ENCODE data around the gene C14orf39.

DNA sequence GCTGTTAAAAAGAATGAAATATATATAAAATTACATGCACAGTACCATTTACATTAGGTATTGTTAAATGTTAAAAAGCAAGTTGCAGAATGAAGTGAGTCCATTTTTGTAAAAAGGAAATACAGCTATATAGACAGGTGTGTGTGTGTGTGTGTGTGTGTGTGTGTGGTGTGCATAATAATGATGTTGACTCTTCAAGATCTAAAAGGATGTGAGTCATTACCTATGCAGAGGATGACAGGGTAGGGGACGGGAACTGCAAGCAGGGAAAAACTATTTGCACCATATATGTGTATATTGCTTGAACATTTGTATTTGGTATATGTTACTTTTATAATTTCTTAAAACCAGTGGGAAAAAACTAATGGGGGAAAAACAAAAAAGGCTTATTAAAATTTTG lies 3.1 kb downstream of the C14orf39 start:
- TF ChIP-seq, protein P1, sequence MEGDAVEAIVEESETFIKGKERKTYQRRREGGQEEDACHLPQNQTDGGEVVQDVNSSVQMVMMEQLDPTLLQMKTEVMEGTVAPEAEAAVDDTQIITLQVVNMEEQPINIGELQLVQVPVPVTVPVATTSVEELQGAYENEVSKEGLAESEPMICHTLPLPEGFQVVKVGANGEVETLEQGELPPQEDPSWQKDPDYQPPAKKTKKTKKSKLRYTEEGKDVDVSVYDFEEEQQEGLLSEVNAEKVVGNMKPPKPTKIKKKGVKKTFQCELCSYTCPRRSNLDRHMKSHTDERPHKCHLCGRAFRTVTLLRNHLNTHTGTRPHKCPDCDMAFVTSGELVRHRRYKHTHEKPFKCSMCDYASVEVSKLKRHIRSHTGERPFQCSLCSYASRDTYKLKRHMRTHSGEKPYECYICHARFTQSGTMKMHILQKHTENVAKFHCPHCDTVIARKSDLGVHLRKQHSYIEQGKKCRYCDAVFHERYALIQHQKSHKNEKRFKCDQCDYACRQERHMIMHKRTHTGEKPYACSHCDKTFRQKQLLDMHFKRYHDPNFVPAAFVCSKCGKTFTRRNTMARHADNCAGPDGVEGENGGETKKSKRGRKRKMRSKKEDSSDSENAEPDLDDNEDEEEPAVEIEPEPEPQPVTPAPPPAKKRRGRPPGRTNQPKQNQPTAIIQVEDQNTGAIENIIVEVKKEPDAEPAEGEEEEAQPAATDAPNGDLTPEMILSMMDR (IDR thresholded peaks at IDR 0.05), result no peak
- TF ChIP-seq POLR2A (IDR thresholded peaks at IDR 0.05), result no peak

Measured in uterus (tissue), 2 donors.